ENCODE measurements around the gene COL2A1.

DNA sequence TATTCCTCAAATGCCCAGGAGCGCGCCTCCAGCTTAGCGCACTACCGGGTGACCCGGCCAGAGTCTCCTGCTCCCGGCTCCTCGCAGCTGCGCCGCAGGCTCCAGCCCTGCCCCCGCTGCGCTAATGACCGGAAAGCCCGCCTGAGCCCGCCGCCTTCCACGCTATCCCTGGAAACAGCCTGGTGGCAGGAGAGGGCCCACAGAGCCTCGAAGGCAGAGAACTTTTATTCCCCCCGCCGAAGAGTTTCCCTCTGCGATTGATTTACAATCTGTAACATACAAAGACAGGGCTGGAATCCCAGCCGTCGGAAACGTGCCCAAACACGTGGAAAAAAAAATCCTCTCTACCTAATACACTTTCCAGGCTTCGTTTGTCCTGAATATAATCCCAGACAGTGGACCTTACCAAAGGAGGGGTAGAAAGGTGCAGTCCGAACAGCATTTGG is 1.5 kb downstream of the COL2A1 start:
- TF ChIP-seq CTCF (IDR thresholded peaks at IDR 0.05; ENCODE audit: low read depth, low read length) (no peak), EZH2phosphoT487 (IDR thresholded peaks at IDR 0.05; ENCODE audit: low read depth) (no peak)
